ENCODE results near the gene ADM.
"Not testable (repeated sequence)": the region's sequence is repeated elsewhere in the genome, so short reads cannot be mapped to it uniquely, and the experiment has no call there.

The ADM gene

GRCh38 chr11:10304495-10305261 lies at the start of gene ADM:
Gene ADM (plus strand): TSS chr11:10305073. CDS start chr11:10305701, 628 bp downstream.
- no peak for DNase-seq (ENCODE audit: low spot score)

GRCh38 chr11:10255388-10256125 lies 49.3 kb upstream of the ADM start:
- no peak for DNase-seq (ENCODE audit: low spot score)

GRCh38 chr11:10257478-10257877 lies 47.4 kb upstream of the ADM start:
- no peak for DNase-seq (ENCODE audit: low spot score)

- no peak for DNase-seq (ENCODE audit: low spot score)
These were observed 43.1 kb upstream of the ADM start for GRCh38 chr11:10261821-10262220.

- DNase-seq (ENCODE audit: low spot score), result no peak
These were observed 40.9 kb upstream of the ADM start for GRCh38 chr11:10263929-10264328.

GRCh38 chr11:10264716-10265115 lies 40.2 kb upstream of the ADM start:
- DNase-seq (ENCODE audit: low spot score), result not testable (repeated sequence)

- no peak for DNase-seq (ENCODE audit: low spot score)
These were observed 38.9 kb upstream of the ADM start for GRCh38 chr11:10265936-10266335.

- DNase-seq (ENCODE audit: low spot score), result no peak
These were observed 37.1 kb upstream of the ADM start for GRCh38 chr11:10267821-10268220.

GRCh38 chr11:10268746-10269488 lies 36.0 kb upstream of the ADM start:
- no peak for DNase-seq (ENCODE audit: low spot score)

- DNase-seq (ENCODE audit: low spot score), result no peak
These were observed 32.7 kb upstream of the ADM start for GRCh38 chr11:10272132-10272531.

- DNase-seq (ENCODE audit: low spot score), result no peak
These were observed 31.1 kb upstream of the ADM start for GRCh38 chr11:10273738-10274137.

- DNase-seq (ENCODE audit: low spot score), result no peak
These were observed 30.1 kb upstream of the ADM start for GRCh38 chr11:10274726-10275125.

GRCh38 chr11:10275714-10276113 lies 29.2 kb upstream of the ADM start:
- no peak for DNase-seq (ENCODE audit: low spot score)

GRCh38 chr11:10282117-10282516 lies 22.8 kb upstream of the ADM start:
- no peak for DNase-seq (ENCODE audit: low spot score)

- no peak for DNase-seq (ENCODE audit: low spot score)
These were observed 20.9 kb upstream of the ADM start for GRCh38 chr11:10283991-10284390.

- DNase-seq (ENCODE audit: low spot score), result no peak
These were observed 19.6 kb upstream of the ADM start for GRCh38 chr11:10285148-10285802.

GRCh38 chr11:10287140-10287539 lies 17.7 kb upstream of the ADM start:
- DNase-seq (ENCODE audit: low spot score), result no peak

GRCh38 chr11:10287766-10288715 lies 16.8 kb upstream of the ADM start:
- DNase-seq (ENCODE audit: low spot score), result no peak

- no peak for DNase-seq (ENCODE audit: low spot score)
These were observed 15.8 kb upstream of the ADM start for GRCh38 chr11:10288881-10289764.

GRCh38 chr11:10289765-10290380 lies 15.0 kb upstream of the ADM start:
- DNase-seq (ENCODE audit: low spot score), result no peak
